Muscle layer of colon (tissue), 2 donors: ENCODE data around the gene FAM107A.

Source experiments
- H3K27ac ChIP-seq: one replicate; pipeline ENCODE4 v1.7.0; 2013; ENCODE audit warnings: low read depth, mild to moderate bottlenecking, low read length, moderate library complexity
- H3K27me3 ChIP-seq, 2 donors: one replicate each; pipeline ENCODE4 v1.7.0; 2013; ENCODE audit warnings: low read length in 2 of 2, mild to moderate bottlenecking in 2 of 2; ENCODE audit not compliant: insufficient read depth in 2 of 2, control insufficient read depth in 1 of 2
- H3K36me3 ChIP-seq: one replicate; pipeline ENCODE4 v1.7.0; 2013; ENCODE audit warnings: mild to moderate bottlenecking, low read length; ENCODE audit not compliant: insufficient read depth
- H3K4me1 ChIP-seq: one replicate; pipeline ENCODE4 v1.7.0; 2013; ENCODE audit warnings: mild to moderate bottlenecking, low read length; ENCODE audit not compliant: insufficient read depth
- H3K4me3 ChIP-seq, 2 donors: one replicate each; pipeline ENCODE4 v1.7.0; 2013; ENCODE audit warnings: low read length in 2 of 2, low read depth in 1 of 2, mild to moderate bottlenecking in 1 of 2, moderate library complexity in 1 of 2
- H3K9ac ChIP-seq: one replicate; pipeline ENCODE4 v1.7.0; 2013; ENCODE audit warnings: low read length
- H3K9me3 ChIP-seq: one replicate; pipeline ENCODE4 v1.7.0; 2013; ENCODE audit warnings: mild to moderate bottlenecking, low read length
- donor health status: abdominal sarcoma.
- donor health status: Adenocarcinoma of cecum.

Gene FAM107A

DNA sequence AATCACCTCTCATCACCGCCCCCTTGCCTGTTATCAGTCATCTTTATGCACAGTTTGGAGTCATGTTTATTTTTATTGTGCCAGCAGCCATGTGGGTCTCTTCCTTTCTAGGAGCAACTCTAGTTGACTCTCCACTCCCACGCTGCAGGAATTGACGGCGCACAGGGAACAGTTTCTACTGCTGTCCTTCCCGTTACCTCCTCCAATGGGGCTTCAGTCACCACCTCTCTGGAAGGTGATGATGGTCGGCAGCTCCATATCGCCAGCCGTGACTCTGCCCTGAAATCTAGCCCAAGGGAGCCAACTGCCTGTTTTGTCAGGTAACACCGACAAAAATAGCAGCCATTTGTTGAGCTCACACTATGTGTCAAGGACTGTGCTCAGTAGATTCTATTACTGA lies 35.6 kb upstream of the FAM107A start:
- H3K9ac ChIP-seq = no peak overlapping the region
- no peaks in the 10 kb centered on the region for H3K27me3 ChIP-seq
- no peaks in the 10 kb centered on the region for H3K4me1 ChIP-seq
- H3K4me3 ChIP-seq = no peak overlapping the region
- H3K36me3 ChIP-seq = no peaks in the 10 kb centered on the region
- no peak overlapping the region for H3K27ac ChIP-seq
- no peaks in the 10 kb centered on the region for H3K9me3 ChIP-seq

DNA sequence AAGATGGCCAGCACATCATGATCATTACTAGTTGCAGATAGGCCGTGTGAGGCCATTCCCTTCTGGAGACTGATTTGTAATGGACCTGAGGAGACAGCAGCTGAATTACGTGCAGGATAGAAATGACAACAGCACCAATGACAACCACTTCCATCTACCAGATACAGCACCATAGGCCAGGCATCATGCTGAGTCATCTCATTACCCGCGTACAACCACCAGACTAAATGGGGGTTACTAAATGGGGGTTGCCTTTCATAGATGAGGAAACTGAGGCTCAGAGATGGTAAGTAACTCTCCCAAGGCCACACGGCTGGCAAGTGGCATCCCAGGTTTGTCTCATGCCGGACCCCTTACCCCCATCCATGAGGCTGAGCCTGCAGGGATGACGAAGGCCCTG lies 32.8 kb upstream of the FAM107A start:
- Histone ChIP-seq H3K4me3 (no peak overlapping the region), H3K9ac (no peak overlapping the region), H3K9me3 (no peaks in the 10 kb centered on the region), H3K4me1 (no peaks in the 10 kb centered on the region), H3K27me3 (no peaks in the 10 kb centered on the region), H3K27ac (no peak overlapping the region), H3K36me3 (no peaks in the 10 kb centered on the region)

DNA sequence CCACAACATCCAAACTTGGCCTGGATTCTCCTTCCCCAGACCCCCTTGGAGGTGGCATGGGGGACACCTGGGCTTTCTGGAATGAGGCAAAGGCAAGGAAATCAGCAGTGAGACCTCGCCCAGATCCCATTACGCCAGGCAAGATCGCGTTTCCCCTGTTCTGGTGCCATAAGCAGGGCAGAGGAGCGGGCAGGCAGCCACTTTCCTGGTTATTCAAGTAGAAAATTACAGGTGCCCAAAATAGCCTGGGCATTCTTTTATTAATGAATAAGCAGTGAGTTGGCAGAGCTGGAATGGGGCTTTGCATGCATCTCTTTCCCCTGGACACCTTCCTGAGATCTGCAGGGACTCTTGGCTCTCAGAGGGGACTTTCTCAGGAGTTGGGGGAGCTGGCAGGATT lies 31.5 kb upstream of the FAM107A start:
- Histone ChIP-seq H3K36me3 (no peaks in the 10 kb centered on the region), H3K9ac (no peak overlapping the region), H3K4me1 (no peaks in the 10 kb centered on the region), H3K9me3 (no peaks in the 10 kb centered on the region), H3K27ac (no peak overlapping the region), H3K27me3 (no peaks in the 10 kb centered on the region), H3K4me3 (no peak overlapping the region)

DNA sequence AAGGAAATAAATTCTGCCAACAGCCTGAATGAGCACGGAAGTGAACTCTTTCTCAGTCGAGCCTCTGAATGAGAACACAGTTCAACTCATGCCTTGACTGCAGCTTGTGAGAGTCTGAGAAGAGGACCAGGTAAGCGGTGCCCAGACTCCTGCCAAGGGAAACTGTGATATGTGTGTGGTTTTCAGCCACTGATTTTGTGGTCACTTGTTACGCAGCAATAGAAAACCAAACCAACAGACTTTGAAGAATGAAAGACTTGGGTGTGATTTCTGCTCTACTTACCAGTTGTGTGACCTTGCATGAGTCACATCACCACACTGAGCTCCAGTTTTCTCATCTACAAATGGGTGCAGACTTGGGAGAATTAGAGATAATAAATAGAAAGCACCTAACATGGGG lies 30.6 kb upstream of the FAM107A start:
- H3K4me1 ChIP-seq = no peaks in the 10 kb centered on the region
- H3K27ac ChIP-seq = no peak overlapping the region
- H3K9ac ChIP-seq = no peak overlapping the region
- H3K9me3 ChIP-seq = no peaks in the 10 kb centered on the region
- H3K27me3 ChIP-seq = no peaks in the 10 kb centered on the region
- H3K4me3 ChIP-seq = no peak overlapping the region
- H3K36me3 ChIP-seq = no peaks in the 10 kb centered on the region

DNA sequence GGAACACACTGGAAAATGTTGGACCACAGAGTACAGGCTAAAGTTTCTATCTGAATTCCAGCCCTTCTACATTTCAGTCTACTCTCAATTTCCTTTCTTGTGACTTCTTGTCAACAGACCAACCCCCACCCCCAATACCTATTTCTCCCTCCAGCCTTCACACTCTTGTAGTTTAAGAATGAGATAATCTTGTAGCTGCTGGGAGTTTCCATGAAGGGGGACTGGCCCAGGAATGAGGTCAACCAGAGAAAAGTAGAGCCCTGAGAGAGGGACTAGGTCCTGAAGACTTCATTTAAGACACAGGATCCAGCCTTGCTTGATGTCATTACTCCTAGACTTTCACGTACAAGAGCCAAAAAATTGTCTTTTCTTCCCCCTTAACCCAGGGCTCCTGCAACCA lies 29.5 kb upstream of the FAM107A start:
- Histone ChIP-seq H3K27ac (no peak overlapping the region), H3K9ac (no peak overlapping the region), H3K4me1 (no peaks in the 10 kb centered on the region), H3K27me3 (no peaks in the 10 kb centered on the region), H3K9me3 (no peaks in the 10 kb centered on the region), H3K36me3 (no peaks in the 10 kb centered on the region), H3K4me3 (no peak overlapping the region)

DNA sequence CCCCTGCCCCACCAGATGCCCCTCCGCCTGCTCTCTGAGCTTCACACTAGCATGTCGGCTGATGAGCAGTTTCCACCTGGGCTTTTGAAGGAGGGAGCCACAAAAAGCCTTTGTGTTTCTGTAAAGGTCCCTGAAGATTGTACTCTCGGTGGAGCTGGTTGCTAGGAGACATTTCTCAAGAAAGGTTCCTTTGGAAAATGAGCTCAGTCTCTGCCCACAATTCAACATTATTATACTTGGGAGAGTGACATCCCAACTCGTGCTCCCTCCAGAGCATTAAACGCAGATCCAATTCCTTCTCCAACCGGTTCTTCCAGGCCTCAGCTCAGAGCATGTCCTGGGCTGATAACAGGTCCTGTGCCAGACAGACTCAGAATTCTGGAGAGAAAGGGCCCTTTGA lies 26.8 kb upstream of the FAM107A start:
- Histone ChIP-seq H3K9me3 (no peaks in the 10 kb centered on the region), H3K27me3 (no peaks in the 10 kb centered on the region), H3K27ac (no peak overlapping the region), H3K36me3 (no peaks in the 10 kb centered on the region), H3K4me1 (no peaks in the 10 kb centered on the region), H3K4me3 (no peak overlapping the region), H3K9ac (no peak overlapping the region)

DNA sequence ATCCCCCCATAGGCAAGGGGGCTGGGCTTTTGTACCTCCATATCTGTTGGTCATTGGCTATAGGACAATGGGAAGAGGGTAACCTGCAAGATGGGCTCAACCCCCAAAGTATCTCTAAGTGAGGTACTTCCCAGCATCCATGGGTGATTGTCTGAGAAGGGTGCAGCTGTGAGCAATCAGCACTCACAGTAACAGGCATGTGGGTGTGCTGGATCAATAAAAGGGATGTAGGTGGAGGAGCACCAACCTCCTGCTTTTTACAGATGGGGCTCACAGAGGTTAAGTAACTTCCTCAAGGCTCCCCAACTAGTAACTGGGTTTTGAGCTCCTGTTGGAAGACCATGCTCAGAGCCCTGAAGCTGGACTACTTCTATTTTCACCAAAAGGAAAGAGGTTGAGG lies 26.4 kb upstream of the FAM107A start:
- Histone ChIP-seq H3K4me3 (no peak overlapping the region), H3K4me1 (no peaks in the 10 kb centered on the region), H3K9me3 (no peaks in the 10 kb centered on the region), H3K36me3 (no peaks in the 10 kb centered on the region), H3K27me3 (no peaks in the 10 kb centered on the region), H3K27ac (no peak overlapping the region), H3K9ac (no peak overlapping the region)

DNA sequence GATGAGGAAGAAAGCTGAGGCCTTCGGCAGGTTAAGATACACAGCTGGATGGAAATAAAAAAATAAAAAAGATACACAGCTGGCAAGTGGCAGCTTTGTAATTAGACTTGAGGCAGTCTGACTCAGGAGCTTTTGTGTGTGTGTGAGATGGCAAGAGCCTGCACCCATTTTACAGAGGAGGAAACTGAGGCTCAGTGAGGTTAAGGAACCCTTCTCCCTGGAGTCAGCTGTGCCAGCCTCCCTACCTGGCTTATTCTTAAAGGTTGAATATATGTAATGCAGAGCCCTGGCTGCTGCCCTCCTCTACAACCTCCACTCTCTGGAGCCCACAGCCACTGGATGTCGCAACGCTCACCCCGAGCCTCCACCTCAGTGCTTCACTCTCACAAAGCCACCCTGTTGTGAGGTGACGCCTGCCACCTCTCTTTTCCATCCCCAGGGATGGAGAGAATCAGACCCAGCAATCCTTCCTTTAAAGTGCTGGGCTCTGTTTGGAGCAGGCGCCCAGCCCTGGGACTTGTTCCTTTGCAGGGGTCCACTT lies 20.6 kb upstream of the FAM107A start:
- no peaks in the 10 kb centered on the region for H3K9me3 ChIP-seq
- H3K27ac ChIP-seq = no peak overlapping the region
- H3K4me3 ChIP-seq = no peak overlapping the region
- no peaks in the 10 kb centered on the region for H3K4me1 ChIP-seq
- H3K27me3 ChIP-seq = no peaks in the 10 kb centered on the region
- no peaks in the 10 kb centered on the region for H3K36me3 ChIP-seq
- no peak overlapping the region for H3K9ac ChIP-seq

DNA sequence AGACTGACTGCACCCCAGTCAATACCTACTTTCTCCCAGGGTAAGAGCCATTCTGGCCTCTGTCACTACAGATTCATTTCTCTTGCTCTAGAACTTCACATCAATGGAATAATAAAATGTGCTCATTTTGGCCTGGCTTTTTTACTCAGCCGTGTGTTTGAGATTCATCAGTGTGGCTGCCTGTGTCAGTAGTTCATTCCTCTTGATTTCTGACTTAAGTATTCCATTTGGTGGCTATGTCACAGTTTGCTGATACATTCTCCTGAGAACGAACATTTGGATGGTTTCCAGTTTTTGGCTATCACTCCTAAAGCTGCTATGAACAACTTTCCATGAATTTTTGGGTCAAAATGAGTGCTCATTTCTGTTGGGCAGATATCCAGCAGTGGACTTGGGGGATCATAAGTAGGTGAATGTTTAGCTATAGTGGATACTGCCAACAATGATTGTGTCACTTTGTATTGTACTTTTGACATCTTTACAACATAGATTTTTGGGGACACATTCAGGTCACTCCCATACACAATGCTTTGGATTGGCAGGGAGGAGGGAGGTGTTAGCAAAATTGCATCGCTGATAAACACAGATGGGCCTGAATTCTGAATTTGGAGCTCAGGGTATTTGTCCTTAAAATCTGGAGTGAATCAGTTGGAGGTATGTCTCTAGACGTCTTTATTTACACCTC lies 19.8 kb upstream of the FAM107A start:
- Histone ChIP-seq H3K9me3 (no peaks in the 10 kb centered on the region), H3K27ac (no peak overlapping the region), H3K4me3 (no peak overlapping the region), H3K9ac (no peak overlapping the region), H3K27me3 (no peaks in the 10 kb centered on the region), H3K36me3 (no peaks in the 10 kb centered on the region), H3K4me1 (no peaks in the 10 kb centered on the region)

DNA sequence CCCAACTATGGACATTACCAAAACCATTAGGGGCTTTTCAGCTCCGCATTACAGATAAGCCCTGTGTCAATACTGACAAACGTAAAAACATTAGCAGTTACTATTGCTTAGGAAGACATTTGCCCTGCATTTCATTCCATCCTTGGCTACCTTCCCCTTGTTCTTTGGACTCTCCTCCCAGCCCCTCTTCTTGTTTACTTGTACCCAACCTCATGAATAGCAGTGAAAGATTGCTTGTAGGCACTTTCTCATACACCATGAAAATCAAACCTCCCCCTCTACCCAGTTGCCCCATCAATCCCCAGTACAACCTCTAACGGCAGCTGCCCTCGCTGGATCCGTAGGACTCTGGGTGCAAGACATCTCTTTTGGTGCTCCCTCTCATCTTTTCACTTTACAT lies 16.9 kb upstream of the FAM107A start:
- no peaks in the 10 kb centered on the region for H3K9me3 ChIP-seq
- H3K36me3 ChIP-seq = no peaks in the 10 kb centered on the region
- H3K4me1 ChIP-seq = no peaks in the 10 kb centered on the region
- H3K27me3 ChIP-seq = no peaks in the 10 kb centered on the region
- H3K27ac ChIP-seq = no peak overlapping the region
- no peak overlapping the region for H3K4me3 ChIP-seq
- no peak overlapping the region for H3K9ac ChIP-seq

DNA sequence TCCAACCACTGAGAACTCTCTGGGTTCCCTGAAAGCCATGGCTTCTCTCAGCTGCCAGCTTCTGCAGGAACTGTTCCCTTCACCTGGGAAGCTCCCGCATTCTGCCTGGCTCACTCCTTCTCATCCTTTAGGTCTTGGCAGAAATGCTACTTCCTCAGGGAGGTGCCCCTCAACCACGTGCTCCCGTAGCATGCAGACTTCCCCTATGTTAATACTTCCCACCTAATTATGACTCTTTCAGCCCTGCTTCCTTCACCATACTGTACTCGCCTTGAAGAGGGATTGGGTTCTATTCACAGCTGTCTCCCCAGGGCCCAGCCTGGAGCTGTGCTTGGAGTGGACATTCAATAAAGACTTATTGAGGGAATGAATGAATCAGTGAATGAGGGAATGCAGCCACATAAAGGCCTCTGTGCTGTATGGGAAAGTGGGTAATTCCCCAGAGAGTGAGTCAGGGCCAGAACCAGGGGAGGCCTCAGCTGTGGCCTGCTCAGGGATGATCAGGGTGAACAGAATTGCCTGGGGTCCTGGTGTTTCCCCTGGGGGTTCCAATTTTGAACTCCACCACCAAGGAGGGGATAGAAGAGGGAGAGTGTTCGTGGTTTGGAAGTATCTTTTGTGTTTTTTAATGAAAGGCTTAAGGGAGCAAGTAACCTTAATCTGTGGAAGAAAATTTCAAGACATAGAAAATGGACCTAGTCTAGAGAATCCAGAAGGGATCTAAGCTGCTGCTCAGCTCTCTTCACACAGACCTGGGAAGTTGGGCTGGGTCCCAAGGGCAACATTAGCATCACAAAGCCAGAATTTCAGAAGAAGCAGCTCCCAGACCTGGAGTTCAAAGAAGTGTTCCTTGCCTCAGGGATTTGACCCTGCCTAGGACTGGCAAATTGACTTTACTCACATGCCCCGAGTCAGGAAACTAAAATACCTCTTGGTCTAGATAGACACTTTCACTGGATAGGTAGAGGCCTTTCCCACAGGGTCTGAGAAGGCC lies 14.6 kb upstream of the FAM107A start:
- no peaks in the 10 kb centered on the region for H3K4me1 ChIP-seq
- no peak overlapping the region for H3K27ac ChIP-seq
- peaks cover 6 to 11% of the 10 kb centered on the region in 2 donors for H3K27me3 ChIP-seq
- no peak overlapping the region for H3K9ac ChIP-seq
- H3K9me3 ChIP-seq = no peaks in the 10 kb centered on the region
- H3K36me3 ChIP-seq = no peaks in the 10 kb centered on the region
- H3K4me3 ChIP-seq = no peak overlapping the region
